Prostate gland (tissue), 2 donors: ENCODE results near the gene ZNF664. TPM values are rescaled to one million over a fixed set of nuclear protein-coding genes. Genes with fewer than 3 reads are reported as not detected.

ENCODE experiments used
- DNase-seq: peaks from one replicate; pipeline ENCODE4 v3.0.0-alpha.2; 2019; ENCODE audit warnings: low spot score
- H3K27ac ChIP-seq, 2 donors: fragments of 200-600 bp; sonication (generic); 2 replicates each; pipeline ENCODE4 v1.5.1; 2017 to 2019
- H3K27me3 ChIP-seq: fragments of 200-600 bp; sonication (generic); replicated peaks from 2 replicates; pipeline ENCODE4 v1.5.1; 2019; ENCODE audit not compliant: insufficient read depth
- H3K36me3 ChIP-seq, 2 donors: fragments of 200-600 bp; sonication (generic); 1 replicate in 1 of 2; 2 replicates in 1 of 2; pipeline versions ENCODE4 v1.5.1 to v1.8.1; 2017 to 2019
- H3K4me1 ChIP-seq: fragments of 200-600 bp; sonication (generic); replicated peaks from 2 replicates; pipeline ENCODE4 v1.5.1; 2019
- H3K4me3 ChIP-seq, 2 donors: fragments of 200-600 bp; sonication (generic); 2 replicates each; pipeline ENCODE4 v1.5.1; 2017 to 2019
- H3K9me3 ChIP-seq: fragments of 200-600 bp; sonication (generic); 2 replicates; pipeline ENCODE4 v1.5.1; 2017
- POLR2A ChIP-seq: fragments of 450-650 bp; IDR thresholded peaks from one replicate; pipeline ENCODE4 v1.6.1; 2016; ENCODE audit warnings: antibody characterized with exemption, mild to moderate bottlenecking
- POLR2AphosphoS5 ChIP-seq: sonication (generic); formaldehyde crosslinking; IDR thresholded peaks from one replicate; pipeline ENCODE4 v1.6.1; 2017; ENCODE audit warnings: antibody characterized with exemption
- WGBS: methylation state at CpG from one replicate; pipeline ENCODE4 v1.1.5; 2018; 5-methylcytosine and 5-hydroxymethylcytosine counted together
- intact Hi-C: fragments of 100-400 bp; cut with DNase I; formaldehyde crosslinking; loops from one replicate; pipeline ENCODE4 v1.14.2; 2022
- total RNA-seq, 2 donors: library from RNA; depleted of rRNA; stranded (reverse); fragments of >200 nt; gene quantifications; one replicate each; pipeline ENCODE4 v1.1.0, GENCODE V29; 2016
- TF ChIP-seq, protein P1 (sequence below), 4 experiments: fragments of 200-600 bp in 2 of 4; fragments of 450-650 bp in 2 of 4; sonication (generic) in 2 of 4; IDR thresholded peaks; 1 replicate in 3 of 4; 2 replicates in 1 of 4; pipeline ENCODE4 v1.5.1; 2016 to 2019; ENCODE audit warnings: antibody characterized with exemption in 4 of 4, mild to moderate bottlenecking in 2 of 4, moderate library complexity in 2 of 4

The ZNF664 gene
- total RNA-seq, 2 donors from 2014 or later = 59.4 to 70.5 TPM

DNA sequence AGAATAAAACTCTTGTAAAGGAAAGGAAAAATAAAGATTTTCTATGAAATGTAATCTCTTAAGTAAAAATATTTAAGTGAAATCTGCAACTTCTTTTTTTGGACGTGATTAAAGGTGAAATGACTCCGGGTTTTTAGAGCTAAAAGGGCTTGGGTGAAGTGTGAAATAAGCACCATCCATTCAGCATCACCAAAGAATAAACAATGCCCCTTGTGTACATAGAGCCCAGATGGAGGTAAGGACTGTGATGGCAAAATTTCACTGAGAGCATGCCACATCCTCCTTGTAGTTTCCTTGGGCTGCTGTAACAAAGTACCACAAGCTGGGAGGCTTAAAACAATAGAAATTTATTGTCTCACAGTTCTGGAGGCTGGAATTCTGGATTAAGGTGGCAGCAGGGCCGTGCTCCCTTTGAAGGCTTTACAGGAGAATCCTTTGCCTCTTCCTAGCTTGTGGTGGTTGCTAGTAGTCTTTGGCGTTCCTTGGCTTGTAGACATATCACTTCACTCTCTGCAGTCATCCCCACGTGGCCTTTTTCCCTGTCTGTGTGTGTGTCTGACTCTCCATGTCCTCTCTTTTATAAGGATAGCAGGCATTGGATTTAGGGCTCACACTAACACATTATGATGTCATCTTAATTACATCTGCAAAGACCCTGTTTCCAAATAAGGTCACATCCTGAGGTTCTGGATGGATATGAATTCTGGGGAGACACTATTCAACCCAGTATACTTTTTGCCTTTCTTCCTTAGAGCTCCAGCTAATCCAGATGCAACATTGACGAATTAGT lies 24.2 kb downstream of the ZNF664 start:
- no peak for DNase-seq
- 65% methylated on average over 6 of the region's 6 CpGs for WGBS
- no peak for TF ChIP-seq POLR2AphosphoS5
- TF ChIP-seq, protein P1, sequence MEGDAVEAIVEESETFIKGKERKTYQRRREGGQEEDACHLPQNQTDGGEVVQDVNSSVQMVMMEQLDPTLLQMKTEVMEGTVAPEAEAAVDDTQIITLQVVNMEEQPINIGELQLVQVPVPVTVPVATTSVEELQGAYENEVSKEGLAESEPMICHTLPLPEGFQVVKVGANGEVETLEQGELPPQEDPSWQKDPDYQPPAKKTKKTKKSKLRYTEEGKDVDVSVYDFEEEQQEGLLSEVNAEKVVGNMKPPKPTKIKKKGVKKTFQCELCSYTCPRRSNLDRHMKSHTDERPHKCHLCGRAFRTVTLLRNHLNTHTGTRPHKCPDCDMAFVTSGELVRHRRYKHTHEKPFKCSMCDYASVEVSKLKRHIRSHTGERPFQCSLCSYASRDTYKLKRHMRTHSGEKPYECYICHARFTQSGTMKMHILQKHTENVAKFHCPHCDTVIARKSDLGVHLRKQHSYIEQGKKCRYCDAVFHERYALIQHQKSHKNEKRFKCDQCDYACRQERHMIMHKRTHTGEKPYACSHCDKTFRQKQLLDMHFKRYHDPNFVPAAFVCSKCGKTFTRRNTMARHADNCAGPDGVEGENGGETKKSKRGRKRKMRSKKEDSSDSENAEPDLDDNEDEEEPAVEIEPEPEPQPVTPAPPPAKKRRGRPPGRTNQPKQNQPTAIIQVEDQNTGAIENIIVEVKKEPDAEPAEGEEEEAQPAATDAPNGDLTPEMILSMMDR (IDR thresholded peaks at IDR 0.05) = no peak
- no peak for TF ChIP-seq POLR2A
- intact Hi-C loops = no loop called here
- H3K36me3 ChIP-seq = no peaks in the 10 kb centered on the region
- no peak overlapping the region for H3K4me3 ChIP-seq
- H3K27ac ChIP-seq = no peak overlapping the region
- H3K9me3 ChIP-seq = no peaks in the 10 kb centered on the region
- no peaks in the 10 kb centered on the region for H3K27me3 ChIP-seq
- no peaks in the 10 kb centered on the region for H3K4me1 ChIP-seq

DNA sequence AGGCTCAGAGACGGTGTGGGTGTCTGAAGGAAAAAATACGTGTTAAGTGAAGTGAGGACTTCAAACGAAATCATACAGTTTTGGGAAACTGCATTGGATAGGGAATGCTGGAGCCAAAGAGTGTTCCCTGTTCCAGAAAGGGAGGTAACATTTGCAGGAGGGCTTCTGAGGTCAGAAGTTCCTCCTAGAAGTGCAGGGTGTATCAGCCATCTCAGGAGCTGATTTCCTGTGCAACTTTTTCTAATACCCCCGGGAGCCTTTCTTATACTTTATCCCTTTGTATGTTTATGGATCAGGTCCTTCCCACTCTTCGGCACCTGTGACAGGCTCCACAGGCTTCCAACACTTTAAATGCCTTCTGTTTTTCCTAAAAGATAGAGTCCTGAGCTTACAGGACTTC lies 24.9 kb downstream of the ZNF664 start:
- H3K36me3 ChIP-seq = no peaks in the 10 kb centered on the region
- no peak for DNase-seq

DNA sequence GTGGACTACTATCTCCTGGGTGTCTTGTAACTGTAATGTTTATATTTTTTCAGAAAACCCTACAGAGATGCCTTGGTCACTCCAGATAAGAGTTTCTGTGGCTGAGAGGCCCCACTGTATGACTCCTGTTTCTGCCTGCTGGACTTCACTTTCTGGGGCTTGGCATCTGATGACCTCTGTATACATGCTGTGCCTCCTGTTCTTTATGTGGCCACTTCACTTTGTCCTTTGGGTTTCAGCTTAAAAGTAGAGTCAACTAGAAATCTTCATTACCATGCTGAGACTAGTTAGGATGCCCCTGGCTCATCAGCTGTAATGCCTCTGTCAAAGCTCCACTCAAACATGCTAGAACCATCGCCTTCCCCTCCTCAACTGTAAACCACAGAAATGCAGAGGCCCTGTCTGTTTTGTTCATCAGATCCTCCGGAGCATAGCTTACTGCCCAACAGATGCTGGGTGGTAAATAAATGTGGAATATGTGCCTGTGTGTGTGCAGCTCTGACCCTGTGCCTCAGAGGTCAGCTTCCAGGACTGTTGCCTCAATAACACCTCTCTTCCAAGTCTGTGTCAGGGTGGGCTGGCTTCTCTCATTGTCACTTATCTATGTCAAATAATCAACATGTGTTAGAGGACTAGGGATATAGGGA lies 25.5 kb downstream of the ZNF664 start:
- no peaks in the 10 kb centered on the region for H3K36me3 ChIP-seq
- H3K4me1 ChIP-seq = no peaks in the 10 kb centered on the region
- no peak overlapping the region for H3K27ac ChIP-seq
- no peak overlapping the region for H3K4me3 ChIP-seq
- TF ChIP-seq POLR2A = no peak
- H3K9me3 ChIP-seq = no peaks in the 10 kb centered on the region
- H3K27me3 ChIP-seq = no peaks in the 10 kb centered on the region
- WGBS = 86% methylated on average over 2 of the region's 2 CpGs
- no peak for DNase-seq
- intact Hi-C loops = no loop called here

More for the DNA sequence above, 24.9 kb downstream of the ZNF664 start:
- H3K27ac ChIP-seq = no peak overlapping the region
- H3K4me3 ChIP-seq = no peak overlapping the region
- no peaks in the 10 kb centered on the region for H3K9me3 ChIP-seq
- H3K4me1 ChIP-seq = no peaks in the 10 kb centered on the region
- 75% methylated on average over 5 of the region's 5 CpGs for WGBS
- H3K27me3 ChIP-seq = no peaks in the 10 kb centered on the region
- intact Hi-C loops = no loop called here
- TF ChIP-seq, protein P1 (IDR thresholded peaks at IDR 0.05) = no peak

DNA sequence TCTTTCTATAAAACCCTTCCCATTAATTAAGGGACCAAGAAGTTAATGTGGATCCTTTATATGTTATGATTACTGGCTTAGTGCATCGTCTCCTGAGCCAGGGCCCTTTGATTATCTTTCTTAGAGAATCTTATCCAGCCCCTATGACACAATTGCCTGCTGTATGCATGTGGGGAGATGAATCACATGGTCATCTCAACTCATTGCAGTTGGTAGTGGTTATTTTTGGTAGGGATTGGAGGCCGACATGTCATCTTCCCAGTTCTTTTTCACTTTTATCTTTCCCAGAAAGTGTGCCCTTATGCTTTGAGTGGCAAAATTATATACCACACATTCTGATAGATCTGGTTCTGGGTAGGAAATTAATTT lies 26.0 kb downstream of the ZNF664 start:
- no peak for TF ChIP-seq POLR2AphosphoS5
- no peak for TF ChIP-seq POLR2A
- TF ChIP-seq, protein P1 (IDR thresholded peaks at IDR 0.05) = no peak
- H3K4me1 ChIP-seq = no peaks in the 10 kb centered on the region
- no peaks in the 10 kb centered on the region for H3K36me3 ChIP-seq

DNA sequence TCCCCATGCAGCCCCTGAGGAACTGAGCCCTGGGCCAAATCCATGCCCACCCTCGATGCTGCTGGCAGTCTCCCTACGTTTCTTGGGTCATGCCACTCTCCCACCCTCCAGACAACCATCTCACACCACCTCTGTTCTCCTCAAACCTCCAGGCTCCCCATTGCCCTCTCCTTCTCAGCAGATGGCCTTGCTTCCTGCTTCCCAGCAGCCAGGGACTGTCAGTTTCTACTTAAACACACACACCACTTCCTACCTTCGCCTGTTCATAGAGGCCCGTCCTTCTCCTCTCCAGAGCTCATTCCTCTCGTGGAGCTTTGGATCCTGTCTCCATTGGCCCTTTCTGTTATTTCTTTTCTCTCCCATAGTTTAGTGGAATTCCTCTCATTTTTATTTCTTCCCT lies 27.1 kb downstream of the ZNF664 start:
- H3K9me3 ChIP-seq = no peaks in the 10 kb centered on the region
- no peak overlapping the region for H3K4me3 ChIP-seq
- WGBS = 87% methylated on average over 5 of the region's 5 CpGs
- H3K27me3 ChIP-seq = no peaks in the 10 kb centered on the region
- H3K36me3 ChIP-seq = no peaks in the 10 kb centered on the region
- no peak overlapping the region for H3K27ac ChIP-seq
- DNase-seq = no peak
- TF ChIP-seq, protein P1 (IDR thresholded peaks at IDR 0.05) = no peak
- TF ChIP-seq POLR2AphosphoS5 (no peak), POLR2A (no peak)
- intact Hi-C loops = no loop called here
- H3K4me1 ChIP-seq = no peaks in the 10 kb centered on the region

More for the DNA sequence above, 26.0 kb downstream of the ZNF664 start:
- H3K9me3 ChIP-seq = no peaks in the 10 kb centered on the region
- DNase-seq = no peak
- 80% methylated on average over 2 of the region's 2 CpGs for WGBS
- H3K27me3 ChIP-seq = no peaks in the 10 kb centered on the region
- H3K27ac ChIP-seq = no peak overlapping the region
- no peak overlapping the region for H3K4me3 ChIP-seq
- intact Hi-C loops = no loop called here
